Suppressor macrophage treated with lipopolysaccharide for 4 hours (primary cell): ENCODE data around the gene OR5T3.
"Not testable (repeated sequence)": the region's sequence is repeated elsewhere in the genome, so short reads cannot be mapped to it uniquely, and the experiment has no call there.

Experiments used
- DNase-seq: peaks from one replicate; pipeline ENCODE4 v3.0.0-alpha.2; 2020

OR5T3 gene

GRCh38 chr11:56251954-56252353 lies at the start of gene OR5T3:
Gene OR5T3, plus strand, starts transcription at chr11:56252254. Its CDS starts 0 bp downstream, at chr11:56252254.
- no peak for DNase-seq

- no peak for DNase-seq
These were observed 44.3 kb upstream of the OR5T3 start for GRCh38 chr11:56207790-56208189.

- DNase-seq = no peak
These were observed 37.5 kb upstream of the OR5T3 start for GRCh38 chr11:56214537-56214936.

GRCh38 chr11:56219735-56220134 lies 32.3 kb upstream of the OR5T3 start:
- DNase-seq = not testable (repeated sequence)

GRCh38 chr11:56234155-56234554 lies 17.9 kb upstream of the OR5T3 start, which contains the start of gene OR5T2:
Gene OR5T2, minus strand, starts transcription at chr11:56234255. Its CDS starts 1,193 bp downstream, at chr11:56233062.
- DNase-seq = no peak

GRCh38 chr11:56271092-56271491 lies 19.0 kb downstream of the OR5T3 start:
- no peak for DNase-seq

- no peak for DNase-seq
These were observed 21.8 kb downstream of the OR5T3 start, which contains the start of gene OR5T1 for GRCh38 chr11:56273854-56274253. Gene OR5T1, plus strand, starts transcription at chr11:56274154. Its CDS starts 1,485 bp downstream, at chr11:56275639.

- no peak for DNase-seq
These were observed 40.1 kb downstream of the OR5T3 start, which contains the start of gene OR8H1 for GRCh38 chr11:56292154-56292553. Gene OR8H1, minus strand, starts transcription at chr11:56292254. Its CDS starts 1,192 bp downstream, at chr11:56291062.

- no peak for DNase-seq
These were observed 44.8 kb downstream of the OR5T3 start for GRCh38 chr11:56296898-56297297.
